GM20431 (cell line): Measurements from ENCODE around the gene LRPAP1.
"Not testable (repeated sequence)": the region's sequence is repeated elsewhere in the genome, so short reads cannot be mapped to it uniquely, and the experiment has no call there.

Experiments used
- in situ Hi-C: fragments of 300-500 bp; cut with MseI, MboI; formaldehyde crosslinking; loops from one replicate; pipeline ENCODE4 v1.15.0; 2020; ENCODE audit warnings: low sequenced_read_pairs; ENCODE audit not compliant: unreplicated experiment

Gene LRPAP1

GRCh38 chr4:3465698-3466671 lies 66.2 kb downstream of the LRPAP1 start:
- in situ Hi-C loops: no loop called here

GRCh38 chr4:3464911-3465697 lies 67.1 kb downstream of the LRPAP1 start:
- in situ Hi-C loops: no loop called here

GRCh38 chr4:3464349-3464905 lies 67.8 kb downstream of the LRPAP1 start:
- in situ Hi-C loops: no loop called here

- in situ Hi-C loops: no loop called here
These were observed 68.5 kb downstream of the LRPAP1 start for GRCh38 chr4:3463556-3464348.

GRCh38 chr4:3462790-3463415 lies 69.3 kb downstream of the LRPAP1 start, which contains the start of gene DOK7:
Gene DOK7 (plus strand): TSS chr4:3463306. CDS start chr4:3463376, 70 bp downstream.
- in situ Hi-C loops: no loop called here

GRCh38 chr4:3462321-3462789 lies 69.9 kb downstream of the LRPAP1 start:
- in situ Hi-C loops: no loop called here

- in situ Hi-C loops: no loop called here
These were observed 70.5 kb downstream of the LRPAP1 start for GRCh38 chr4:3461515-3462291.

- in situ Hi-C loops: no loop called here
These were observed 71.3 kb downstream of the LRPAP1 start for GRCh38 chr4:3460926-3461325.

- in situ Hi-C loops: not testable (repeated sequence)
These were observed 73.1 kb downstream of the LRPAP1 start for GRCh38 chr4:3459156-3459555.

GRCh38 chr4:3458371-3458770 lies 73.9 kb downstream of the LRPAP1 start:
- in situ Hi-C loops: no loop called here

- in situ Hi-C loops: not testable (repeated sequence)
These were observed 76.6 kb downstream of the LRPAP1 start for GRCh38 chr4:3455596-3455995.
